Measurements from ENCODE around the gene CAMKV. TPM values are rescaled to one million over a fixed set of nuclear protein-coding genes. Genes with fewer than 3 reads are reported as not detected.
A peak's percentile ranks its signal among the peaks of the same experiment; 100 is the strongest.

Gene CAMKV
- total RNA-seq, 3 donors from 2014 or later = 1.5 TPM; not detected in 2

DNA sequence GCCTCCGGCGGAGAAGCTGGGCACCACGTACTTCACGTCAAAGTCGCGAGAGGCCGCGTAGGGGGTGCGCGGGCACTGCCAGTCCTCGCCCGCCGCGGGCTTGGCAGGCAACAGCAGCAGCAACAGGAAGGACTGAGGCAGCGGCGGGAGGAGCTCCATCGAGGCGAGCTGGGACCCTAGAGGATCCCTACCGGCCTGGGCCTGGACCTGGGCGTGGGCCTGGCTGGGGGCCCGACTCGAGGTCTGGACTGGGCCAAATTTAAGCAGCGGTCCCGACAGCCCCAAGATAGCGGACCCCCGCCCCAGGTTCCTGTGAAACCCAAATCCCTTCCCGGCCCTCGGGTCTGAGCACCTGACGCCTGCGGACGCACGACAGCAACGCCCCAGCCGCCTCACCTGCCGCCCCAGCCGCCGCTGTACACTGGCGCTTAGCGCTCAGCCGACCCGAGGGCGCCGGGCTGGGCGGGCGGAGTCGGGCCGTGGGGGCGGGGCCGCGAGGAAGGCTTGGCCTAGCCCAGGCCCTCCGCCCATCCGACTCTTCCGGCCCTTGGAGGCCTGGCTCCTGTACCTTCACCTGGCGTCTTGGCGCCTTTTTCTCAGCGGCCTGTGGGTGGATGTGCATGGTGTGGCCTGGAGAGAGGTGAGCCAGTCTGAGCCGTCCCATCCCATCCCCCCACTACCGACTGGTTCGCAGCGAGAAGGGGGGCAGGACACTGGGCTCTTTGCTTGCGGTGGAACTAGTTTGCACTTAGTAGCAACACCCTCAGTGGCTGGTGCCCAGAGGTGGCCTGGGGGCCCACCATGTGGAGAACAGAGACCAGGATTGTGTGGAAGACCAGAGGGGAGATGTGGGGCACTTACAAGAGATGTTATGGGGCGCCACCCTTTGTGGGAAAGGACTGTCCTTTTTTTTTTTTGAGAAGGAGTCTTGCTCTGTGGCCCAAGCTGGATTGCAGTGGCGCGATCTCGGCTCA lies 34.0 kb upstream of the CAMKV start, which contains the start of gene MST1R:
Gene MST1R (minus strand): TSS at position 423 of the 974 bp plus-strand sequence. CDS start 264 bp downstream, at position 159.
- intact Hi-C loops (cut with DNase I; ENCODE audit: low total_unique reads) = no loop called here
- Histone ChIP-seq H3K4me3 (peak within 1 kb of the TSS; percentile 31 to 62 (median 47)), H3K27me3 (no peaks in the 10 kb centered on the region), H3K36me3 (no peaks in the 10 kb centered on the region), H3K9me3 (no peaks in the 10 kb centered on the region), H3K4me1 (peaks cover 6 to 8% of the 10 kb centered on the region in 2 donors), H3K27ac (peak within 1 kb of the TSS; percentile 75 to 90)
- TF ChIP-seq POLR2A (IDR thresholded peaks at IDR 0.05) (no peak), POLR2AphosphoS5 (IDR thresholded peaks at IDR 0.05) (peak in 1 of 3 donors; percentile 19)
- TF ChIP-seq, protein P1, sequence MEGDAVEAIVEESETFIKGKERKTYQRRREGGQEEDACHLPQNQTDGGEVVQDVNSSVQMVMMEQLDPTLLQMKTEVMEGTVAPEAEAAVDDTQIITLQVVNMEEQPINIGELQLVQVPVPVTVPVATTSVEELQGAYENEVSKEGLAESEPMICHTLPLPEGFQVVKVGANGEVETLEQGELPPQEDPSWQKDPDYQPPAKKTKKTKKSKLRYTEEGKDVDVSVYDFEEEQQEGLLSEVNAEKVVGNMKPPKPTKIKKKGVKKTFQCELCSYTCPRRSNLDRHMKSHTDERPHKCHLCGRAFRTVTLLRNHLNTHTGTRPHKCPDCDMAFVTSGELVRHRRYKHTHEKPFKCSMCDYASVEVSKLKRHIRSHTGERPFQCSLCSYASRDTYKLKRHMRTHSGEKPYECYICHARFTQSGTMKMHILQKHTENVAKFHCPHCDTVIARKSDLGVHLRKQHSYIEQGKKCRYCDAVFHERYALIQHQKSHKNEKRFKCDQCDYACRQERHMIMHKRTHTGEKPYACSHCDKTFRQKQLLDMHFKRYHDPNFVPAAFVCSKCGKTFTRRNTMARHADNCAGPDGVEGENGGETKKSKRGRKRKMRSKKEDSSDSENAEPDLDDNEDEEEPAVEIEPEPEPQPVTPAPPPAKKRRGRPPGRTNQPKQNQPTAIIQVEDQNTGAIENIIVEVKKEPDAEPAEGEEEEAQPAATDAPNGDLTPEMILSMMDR (IDR thresholded peaks at IDR 0.05) = peak in 2 of 3 donors; percentile 11 to 36
- peak; percentile 83 to 87 for DNase-seq (ENCODE audit: low spot score in 2 of 2)

DNA sequence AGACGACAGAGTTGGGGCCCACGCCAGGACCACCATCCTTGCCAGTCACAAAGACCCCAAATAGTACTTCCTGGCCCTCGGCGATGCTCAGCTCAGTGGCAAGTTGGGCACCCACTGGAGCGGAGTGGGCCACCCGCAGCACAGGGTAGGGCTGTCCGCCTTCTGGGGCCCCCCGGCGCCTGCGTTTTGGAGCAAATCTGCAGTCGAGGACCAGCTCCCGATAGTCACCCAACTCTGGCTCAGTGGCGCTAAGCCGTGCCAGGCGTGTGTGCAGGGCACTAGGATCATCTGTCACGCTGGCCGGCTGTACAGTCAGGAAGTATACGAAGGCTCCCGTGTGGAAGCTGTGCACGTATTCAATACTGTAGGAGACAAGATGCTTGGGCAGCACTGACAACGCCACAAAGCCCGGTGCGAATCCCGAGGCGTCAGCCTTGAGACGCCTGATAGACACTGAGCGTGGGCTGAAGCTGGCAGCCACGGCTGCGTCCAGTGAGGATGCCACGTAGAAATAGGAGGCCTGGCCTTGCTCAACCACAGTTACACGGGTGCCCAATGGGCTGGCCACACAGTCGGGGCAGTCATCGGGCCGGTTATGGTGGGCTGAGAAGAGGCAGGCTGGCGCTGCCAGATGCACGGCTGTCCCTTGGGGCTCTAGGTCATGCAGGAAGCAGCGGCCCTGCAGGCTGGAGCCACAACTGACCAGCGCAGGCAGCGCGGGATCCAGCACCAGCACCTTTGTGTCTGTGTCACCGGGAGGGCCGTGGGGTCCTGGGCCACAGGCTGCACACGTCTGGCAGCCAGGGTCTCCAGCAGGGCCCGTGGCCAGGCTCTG lies 33.0 kb upstream of the CAMKV start:
- no peak for DNase-seq (ENCODE audit: low spot score in 2 of 2)
- Histone ChIP-seq H3K4me3 (peak overlapping the region in 2 of 3 donors; percentile 47 to 62), H3K27me3 (no peaks in the 10 kb centered on the region), H3K9me3 (no peaks in the 10 kb centered on the region), H3K27ac (peak overlapping the region; percentile 87 to 90), H3K4me1 (peaks cover 6 to 8% of the 10 kb centered on the region in 2 donors), H3K36me3 (no peaks in the 10 kb centered on the region)
- TF ChIP-seq POLR2AphosphoS5 (IDR thresholded peaks at IDR 0.05) (no peak), POLR2A (IDR thresholded peaks at IDR 0.05) (no peak)
- TF ChIP-seq, protein P1 (IDR thresholded peaks at IDR 0.05) = no peak
- intact Hi-C loops (cut with DNase I; ENCODE audit: low total_unique reads) = no loop called here

DNA sequence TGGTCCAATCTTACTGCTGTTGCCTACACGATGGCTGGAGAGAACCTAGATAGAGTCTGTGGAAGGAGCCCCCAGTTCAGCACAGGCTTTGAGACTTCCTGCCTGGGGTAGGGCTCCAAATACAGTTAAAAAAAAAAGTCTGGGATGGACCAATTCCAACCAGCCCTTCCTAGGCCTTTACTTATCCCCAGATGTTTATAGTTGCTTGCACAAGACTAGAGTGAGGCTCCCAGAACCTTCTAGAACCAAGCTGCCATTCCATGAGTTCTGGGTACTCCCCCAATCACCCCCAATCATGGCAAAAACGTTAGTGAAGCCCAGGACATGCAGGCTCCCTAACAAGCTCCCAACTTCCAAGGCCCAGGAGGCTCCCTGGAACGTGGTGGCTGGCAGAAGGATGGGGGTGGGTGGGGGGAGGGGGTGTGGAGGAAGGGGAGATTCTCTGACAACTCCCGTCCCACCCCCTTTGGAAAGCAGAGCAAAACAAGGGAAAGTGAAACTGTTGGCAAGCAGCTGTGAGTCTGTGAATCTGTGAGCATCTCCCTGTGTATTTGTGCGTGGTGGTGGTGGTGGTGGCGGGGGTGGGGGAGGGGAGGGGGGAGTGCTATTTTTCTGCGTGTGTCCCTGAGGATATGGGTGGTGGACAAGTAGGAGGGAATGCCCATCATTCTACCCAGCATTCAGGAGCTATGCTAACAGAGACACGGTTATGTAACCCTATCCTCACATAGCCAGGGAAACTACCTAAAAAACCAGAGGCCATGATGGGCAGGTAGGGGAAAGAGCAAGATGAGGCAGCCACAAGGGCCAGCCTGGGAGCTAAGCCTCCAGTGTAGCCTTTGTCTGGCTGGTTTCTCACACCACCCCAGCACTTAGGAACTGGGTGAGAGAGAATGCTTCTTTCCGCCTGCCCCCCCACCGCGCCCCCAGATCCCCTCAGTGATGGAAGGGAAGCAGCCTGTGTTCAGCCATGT lies 31.9 kb upstream of the CAMKV start:
- peak overlapping the region; percentile 87 to 90 for H3K27ac ChIP-seq
- H3K4me1 ChIP-seq = peaks cover 6 to 8% of the 10 kb centered on the region in 2 donors
- intact Hi-C loops (cut with DNase I; ENCODE audit: low total_unique reads) = no loop called here
- H3K36me3 ChIP-seq = no peaks in the 10 kb centered on the region
- no peak overlapping the region for H3K4me3 ChIP-seq
- DNase-seq (ENCODE audit: low spot score in 2 of 2) = no peak
- no peaks in the 10 kb centered on the region for H3K27me3 ChIP-seq
- no peaks in the 10 kb centered on the region for H3K9me3 ChIP-seq
- TF ChIP-seq, protein P1 (IDR thresholded peaks at IDR 0.05) = no peak
- TF ChIP-seq POLR2A (IDR thresholded peaks at IDR 0.05) (no peak), POLR2AphosphoS5 (IDR thresholded peaks at IDR 0.05) (no peak)

DNA sequence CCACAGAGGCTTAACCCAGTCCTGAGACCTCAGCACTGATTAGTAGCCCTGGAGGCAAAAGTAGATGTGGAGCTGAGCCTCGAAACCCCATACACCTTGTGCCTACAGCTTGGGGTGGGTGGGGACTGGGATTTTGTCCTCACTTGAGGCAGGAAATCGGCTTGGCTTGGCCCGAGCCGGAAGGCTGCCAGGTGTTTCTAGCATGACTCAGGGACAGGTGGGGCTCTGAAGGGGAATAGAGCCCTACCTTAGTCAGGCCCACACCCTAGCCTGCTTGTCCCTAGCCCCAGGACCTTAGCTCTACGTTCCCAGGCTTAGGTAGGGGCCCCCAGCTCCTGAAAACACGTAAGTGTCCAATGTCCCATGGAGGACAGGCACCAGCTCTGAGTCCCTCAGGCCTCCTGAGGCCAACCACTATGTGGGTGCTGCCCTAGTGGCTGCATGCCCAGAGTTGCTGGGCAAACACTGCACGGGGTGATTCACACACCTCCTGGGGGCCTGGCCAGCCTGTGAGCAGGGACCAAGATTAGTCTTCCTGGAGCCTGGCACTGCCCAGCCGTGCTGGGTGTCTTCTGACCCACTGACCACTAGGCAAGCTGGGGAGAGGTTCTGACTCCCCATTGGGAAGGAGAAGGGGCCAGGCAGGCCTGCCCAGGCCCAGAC lies 30.9 kb upstream of the CAMKV start:
- H3K27me3 ChIP-seq = no peaks in the 10 kb centered on the region
- no peak overlapping the region for H3K4me3 ChIP-seq
- peak; percentile 85 to 88 for DNase-seq (ENCODE audit: low spot score in 2 of 2)
- peaks cover 4 to 8% of the 10 kb centered on the region in 2 donors for H3K4me1 ChIP-seq
- no peaks in the 10 kb centered on the region for H3K9me3 ChIP-seq
- TF ChIP-seq POLR2AphosphoS5 (IDR thresholded peaks at IDR 0.05) (peak in 2 of 3 donors; percentile 14 to 30), POLR2A (IDR thresholded peaks at IDR 0.05) (no peak)
- TF ChIP-seq, protein P1 (IDR thresholded peaks at IDR 0.05) = peak in 2 of 3 donors; percentile 9 to 25
- peak overlapping the region; percentile 87 to 90 for H3K27ac ChIP-seq
- intact Hi-C loops (cut with DNase I; ENCODE audit: low total_unique reads) = no loop called here
- no peaks in the 10 kb centered on the region for H3K36me3 ChIP-seq
